Parathyroid adenoma (tissue), 2 donors: ENCODE data around the gene DNASE1L1.
"Not testable (repeated sequence)": the region's sequence is repeated elsewhere in the genome, so short reads cannot be mapped to it uniquely, and the experiment has no call there.

Experiments used
- H2AFZ ChIP-seq: fragments of 300-600 bp; sonication (generic); one replicate; pipeline ENCODE4 v1.7.0; 2017; ENCODE audit warnings: antibody characterized with exemption, mild to moderate bottlenecking
- H3K27ac ChIP-seq: fragments of 300-600 bp; sonication (generic); one replicate; pipeline ENCODE4 v1.7.0; 2017
- H3K27me3 ChIP-seq: fragments of 300-600 bp; sonication (generic); one replicate; pipeline ENCODE4 v1.7.0; 2017; ENCODE audit warnings: low read length; ENCODE audit not compliant: control insufficient read depth, insufficient read depth
- H3K36me3 ChIP-seq: fragments of 300-600 bp; sonication (generic); one replicate; pipeline ENCODE4 v1.7.0; 2017; ENCODE audit warnings: low read length; ENCODE audit not compliant: control insufficient read depth, insufficient read depth
- H3K4me1 ChIP-seq: fragments of 300-600 bp; sonication (generic); one replicate; pipeline ENCODE4 v1.7.0; 2017; ENCODE audit warnings: control low read depth
- H3K4me2 ChIP-seq: fragments of 300-600 bp; sonication (generic); one replicate; pipeline ENCODE4 v1.7.0; 2017; ENCODE audit warnings: low read length
- H3K4me3 ChIP-seq: fragments of 300-600 bp; sonication (generic); one replicate; pipeline ENCODE4 v1.7.0; 2017; ENCODE audit warnings: low read depth, low read length
- H3K79me2 ChIP-seq: fragments of 300-600 bp; sonication (generic); one replicate; pipeline ENCODE4 v1.7.0; 2017; ENCODE audit warnings: control low read depth
- H3K9ac ChIP-seq: fragments of 300-600 bp; sonication (generic); one replicate; pipeline ENCODE4 v1.7.0; 2017; ENCODE audit warnings: mild to moderate bottlenecking
- H3K9me3 ChIP-seq: fragments of 300-600 bp; sonication (generic); one replicate; pipeline ENCODE4 v1.7.0; 2017; ENCODE audit warnings: low read length; ENCODE audit not compliant: control insufficient read depth
- TF ChIP-seq, protein P1 (sequence below): fragments of 300-600 bp; sonication (generic); IDR thresholded peaks from one replicate; pipeline ENCODE4 v1.7.0; 2017; ENCODE audit warnings: antibody characterized with exemption, mild to moderate bottlenecking
- donor health status: primary hyperparathyroidism.

The DNASE1L1 gene

GRCh38 chrX:154399527-154400368 is 9.3 kb downstream of the DNASE1L1 start:
- TF ChIP-seq, protein P1, sequence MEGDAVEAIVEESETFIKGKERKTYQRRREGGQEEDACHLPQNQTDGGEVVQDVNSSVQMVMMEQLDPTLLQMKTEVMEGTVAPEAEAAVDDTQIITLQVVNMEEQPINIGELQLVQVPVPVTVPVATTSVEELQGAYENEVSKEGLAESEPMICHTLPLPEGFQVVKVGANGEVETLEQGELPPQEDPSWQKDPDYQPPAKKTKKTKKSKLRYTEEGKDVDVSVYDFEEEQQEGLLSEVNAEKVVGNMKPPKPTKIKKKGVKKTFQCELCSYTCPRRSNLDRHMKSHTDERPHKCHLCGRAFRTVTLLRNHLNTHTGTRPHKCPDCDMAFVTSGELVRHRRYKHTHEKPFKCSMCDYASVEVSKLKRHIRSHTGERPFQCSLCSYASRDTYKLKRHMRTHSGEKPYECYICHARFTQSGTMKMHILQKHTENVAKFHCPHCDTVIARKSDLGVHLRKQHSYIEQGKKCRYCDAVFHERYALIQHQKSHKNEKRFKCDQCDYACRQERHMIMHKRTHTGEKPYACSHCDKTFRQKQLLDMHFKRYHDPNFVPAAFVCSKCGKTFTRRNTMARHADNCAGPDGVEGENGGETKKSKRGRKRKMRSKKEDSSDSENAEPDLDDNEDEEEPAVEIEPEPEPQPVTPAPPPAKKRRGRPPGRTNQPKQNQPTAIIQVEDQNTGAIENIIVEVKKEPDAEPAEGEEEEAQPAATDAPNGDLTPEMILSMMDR, result no peak

GRCh38 chrX:154398668-154399526 is 10.2 kb downstream of the DNASE1L1 start:
- Histone ChIP-seq H3K4me2 (peak overlapping the region; percentile 79), H3K9ac (peak overlapping the region; percentile 95), H3K36me3 (no peaks in the 10 kb centered on the region), H3K4me1 (no peaks in the 10 kb centered on the region), H2AFZ (peak overlapping the region; percentile 56), H3K9me3 (no peaks in the 10 kb centered on the region), H3K27ac (peak overlapping the region; percentile 100), H3K4me3 (peak overlapping the region; percentile 97), H3K79me2 (no peaks in the 10 kb centered on the region), H3K27me3 (no peaks in the 10 kb centered on the region)
- TF ChIP-seq, protein P1, result peak; percentile 91

More at GRCh38 chrX:154399527-154400368, 9.3 kb downstream of the DNASE1L1 start:
- peak overlapping the region; percentile 100 for H3K27ac ChIP-seq
- no peaks in the 10 kb centered on the region for H3K9me3 ChIP-seq
- no peak overlapping the region for H3K9ac ChIP-seq
- no peak overlapping the region for H2AFZ ChIP-seq
- no peaks in the 10 kb centered on the region for H3K36me3 ChIP-seq
- no peaks in the 10 kb centered on the region for H3K4me1 ChIP-seq
- no peaks in the 10 kb centered on the region for H3K79me2 ChIP-seq
- no peaks in the 10 kb centered on the region for H3K27me3 ChIP-seq
- H3K4me2 ChIP-seq, result peak overlapping the region; percentile 79
- H3K4me3 ChIP-seq, result peak overlapping the region; percentile 97

DNA sequence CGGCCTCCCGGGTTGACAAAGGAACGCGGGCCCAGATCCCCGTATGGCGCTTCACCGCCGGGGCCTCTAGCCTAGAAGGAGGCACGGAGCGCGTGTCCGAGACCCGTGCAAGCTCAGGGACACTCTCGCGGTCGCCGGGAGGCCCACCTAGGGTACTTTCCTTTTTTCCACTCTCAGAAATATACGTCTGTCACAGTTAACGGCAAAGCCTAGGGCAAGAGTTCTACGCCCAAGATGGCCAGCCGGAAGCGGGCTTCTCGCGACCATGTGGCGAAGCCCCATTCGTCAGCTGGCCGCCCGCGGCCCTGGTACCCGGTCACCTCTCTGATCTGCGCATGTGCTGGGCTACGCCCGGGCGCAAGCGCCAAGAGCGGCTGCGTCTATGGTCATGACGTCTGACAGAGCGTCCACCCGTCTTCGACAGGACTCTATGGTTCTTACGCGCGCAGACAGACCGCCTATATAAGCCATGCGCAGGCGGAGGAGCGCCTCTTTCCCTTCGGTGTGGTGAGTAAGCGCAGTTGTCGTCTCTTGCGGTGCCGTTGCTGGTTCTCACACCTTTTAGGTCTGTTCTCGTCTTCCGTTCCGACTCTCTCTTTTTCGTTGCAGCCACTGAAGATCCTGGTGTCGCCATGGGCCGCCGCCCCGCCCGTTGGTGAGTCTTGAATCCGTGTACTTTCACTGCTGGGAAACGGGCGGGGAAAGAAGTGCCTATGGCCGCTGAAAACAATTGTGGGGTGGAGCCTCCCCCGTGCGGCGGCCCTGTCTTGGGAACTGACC is 11.0 kb downstream of the DNASE1L1 start, which contains the start of gene RPL10:
TSS of gene RPL10 (plus strand) at position 490 of the 780 bp plus-strand sequence. CDS start at position 633, 143 bp downstream.
- no peaks in the 10 kb centered on the region for H3K4me1 ChIP-seq
- TF ChIP-seq, protein P1, result no peak
- no peaks in the 10 kb centered on the region for H3K9me3 ChIP-seq

DNA sequence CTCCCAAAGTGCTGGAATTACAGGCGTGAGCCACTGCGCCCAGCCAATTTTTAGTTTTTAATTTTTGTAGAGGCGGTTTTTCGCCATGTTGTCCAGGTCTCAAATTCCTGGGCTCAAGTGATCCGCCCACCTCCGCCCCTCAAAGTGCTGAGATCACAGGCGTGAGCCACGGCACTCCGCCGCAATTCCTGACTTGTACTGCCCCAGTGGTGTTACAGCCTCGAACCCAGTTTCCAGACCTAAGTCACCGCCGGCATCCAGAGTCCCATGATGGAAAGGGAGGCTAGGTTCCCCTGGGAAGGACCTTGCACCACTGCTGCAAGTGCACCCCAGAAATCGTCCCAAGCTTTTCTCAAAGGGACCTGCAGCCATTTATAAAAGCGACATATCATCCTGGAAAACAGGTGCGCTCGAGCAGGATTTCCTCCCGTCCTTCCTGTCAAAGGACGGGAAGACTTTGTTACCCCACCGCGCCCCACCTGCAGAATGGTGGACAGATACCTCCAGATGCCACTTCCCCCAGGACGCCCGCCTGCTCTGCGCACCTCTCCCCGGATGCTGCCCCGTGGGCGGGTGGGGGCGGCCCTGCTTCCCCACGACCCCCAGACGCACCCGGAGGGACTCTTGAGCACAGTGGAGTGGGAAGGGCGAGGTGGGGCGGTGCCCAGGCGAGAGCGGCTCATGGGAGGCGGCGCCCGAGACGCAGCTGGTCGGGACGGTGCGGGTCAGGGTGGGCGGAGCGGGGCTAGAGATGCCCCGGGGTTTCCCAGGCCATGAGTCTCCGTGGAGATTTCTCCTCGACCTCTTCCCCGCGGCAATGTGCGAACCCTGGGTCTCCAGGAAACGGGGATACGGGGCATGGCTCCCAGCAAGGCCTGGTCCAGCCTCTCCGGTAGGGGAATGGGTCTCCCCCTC is 11.8 kb downstream of the DNASE1L1 start:
- peak overlapping the region; percentile 100 for H3K27ac ChIP-seq

More for the DNA sequence above, 11.0 kb downstream of the DNASE1L1 start, which contains the start of gene RPL10:
- Histone ChIP-seq H3K36me3 (no peaks in the 10 kb centered on the region), H3K79me2 (no peaks in the 10 kb centered on the region), H3K9ac (peak within 1 kb of the TSS; percentile 95), H3K27ac (peak within 1 kb of the TSS; percentile 100), H3K27me3 (no peaks in the 10 kb centered on the region), H2AFZ (peak within 1 kb of the TSS; percentile 84), H3K4me2 (peak within 1 kb of the TSS; percentile 83), H3K4me3 (peak within 1 kb of the TSS; percentile 97)

GRCh38 chrX:154396363-154396762 is 12.7 kb downstream of the DNASE1L1 start:
- not testable (repeated sequence) for H2AFZ ChIP-seq, H3K9me3 ChIP-seq, H3K27me3 ChIP-seq, H3K4me2 ChIP-seq, H3K27ac ChIP-seq, H3K4me3 ChIP-seq, H3K36me3 ChIP-seq, H3K79me2 ChIP-seq, H3K9ac ChIP-seq, H3K4me1 ChIP-seq

More for the DNA sequence above, 11.8 kb downstream of the DNASE1L1 start:
- peak overlapping the region; percentile 97 for H3K4me3 ChIP-seq
- H3K36me3 ChIP-seq, result no peaks in the 10 kb centered on the region
- H3K4me2 ChIP-seq, result peak overlapping the region; percentile 83
- H3K79me2 ChIP-seq, result no peaks in the 10 kb centered on the region
- H2AFZ ChIP-seq, result peak overlapping the region; percentile 84
- no peaks in the 10 kb centered on the region for H3K27me3 ChIP-seq
- no peak overlapping the region for H3K9ac ChIP-seq
- TF ChIP-seq, protein P1, result no peak
- H3K4me1 ChIP-seq, result no peaks in the 10 kb centered on the region
- H3K9me3 ChIP-seq, result no peaks in the 10 kb centered on the region
